Activated T-cell treated with anti-CD3 and anti-CD28 coated beads for 1 hour (primary cell): ENCODE measurements around the gene SERTAD2.

ENCODE experiments used
- DNase-seq: peaks from one replicate; pipeline ENCODE4 v3.0.0-alpha.2; 2020; ENCODE audit warnings: low read depth

Gene SERTAD2

DNA sequence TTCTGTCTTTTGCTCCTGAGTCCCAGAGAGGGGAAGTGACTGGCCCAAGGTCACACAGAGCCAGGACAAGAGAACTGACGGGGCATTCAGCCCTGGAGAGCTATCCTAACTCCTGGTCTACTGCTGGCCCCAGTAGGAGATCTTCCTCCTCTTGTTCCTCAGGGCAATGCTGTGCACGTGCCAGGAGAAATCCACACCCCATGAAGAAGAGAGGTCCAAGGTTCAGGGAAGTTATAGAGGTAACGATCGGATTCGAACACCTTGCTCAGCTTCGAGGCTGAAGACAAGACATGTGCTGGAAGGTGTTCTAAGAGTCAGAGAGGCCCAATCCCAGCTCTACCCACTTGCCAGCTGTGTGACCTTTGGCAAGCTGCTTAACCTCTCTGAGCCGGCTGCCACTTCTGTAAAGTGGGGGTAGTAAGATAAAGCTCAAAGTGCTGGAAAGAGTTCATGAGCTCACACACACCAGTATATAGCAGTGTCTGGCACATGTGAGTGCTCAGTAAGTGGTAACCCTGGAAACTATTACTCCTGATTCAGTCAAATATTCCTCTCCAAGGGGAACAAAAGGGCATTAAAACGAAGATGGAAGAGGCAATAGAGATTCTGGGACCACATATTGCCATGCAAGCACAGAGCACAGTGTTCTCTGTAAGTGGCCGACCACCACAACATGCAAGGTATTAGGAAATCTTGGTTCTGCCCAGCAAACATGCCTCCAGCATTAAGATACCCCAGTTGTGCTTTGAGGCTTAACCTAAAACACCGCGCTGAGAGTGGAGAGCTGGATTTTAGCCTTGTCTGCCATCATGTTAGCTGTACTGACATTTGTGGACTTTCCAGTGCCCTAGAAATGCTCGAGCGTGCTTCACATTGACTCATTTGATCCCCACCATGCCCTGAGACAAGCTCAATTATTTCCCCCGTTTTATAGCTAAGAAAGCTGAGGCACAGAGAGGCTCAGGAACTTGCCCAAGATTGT, 25.6 kb downstream of the SERTAD2 start:
- no peak for DNase-seq

DNA sequence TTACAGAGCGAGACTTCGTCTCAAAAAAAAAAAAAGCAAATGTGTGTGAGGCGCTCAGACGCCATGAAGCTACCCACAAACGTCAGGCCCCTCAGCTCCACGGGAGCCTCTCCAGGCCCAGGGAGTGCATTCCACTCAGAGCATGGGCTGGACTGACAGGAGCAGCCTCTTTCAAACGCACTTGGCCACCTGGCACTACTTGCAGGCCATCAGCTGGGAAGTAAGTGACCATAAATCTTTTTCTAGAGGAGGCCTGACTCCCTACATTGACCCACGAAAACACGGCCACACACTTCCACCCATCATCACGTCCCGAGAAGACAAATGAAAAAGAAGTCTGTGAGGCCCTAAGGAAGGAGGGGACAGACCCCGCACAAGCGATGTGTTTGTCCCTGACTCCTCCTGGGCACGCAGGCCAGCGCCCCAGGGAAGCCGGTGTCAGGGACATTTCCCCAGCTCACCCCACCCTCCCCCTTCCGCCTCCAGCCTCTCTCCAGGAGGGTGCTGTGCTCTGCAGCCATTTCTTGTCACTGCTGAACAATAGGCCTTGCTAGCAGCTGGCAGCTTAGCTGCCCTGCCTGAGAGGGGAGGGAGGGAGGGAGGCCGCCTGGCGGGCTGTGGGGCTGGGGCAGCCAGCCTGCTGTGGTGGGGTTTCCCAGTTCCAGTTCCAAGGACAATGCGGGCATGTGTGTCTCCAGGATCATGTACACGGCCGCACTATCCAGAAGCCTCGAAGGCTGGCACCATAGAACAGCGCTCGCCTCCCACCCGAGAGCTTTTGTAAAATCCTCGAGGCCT, 26.6 kb downstream of the SERTAD2 start:
- DNase-seq: no peak

DNA sequence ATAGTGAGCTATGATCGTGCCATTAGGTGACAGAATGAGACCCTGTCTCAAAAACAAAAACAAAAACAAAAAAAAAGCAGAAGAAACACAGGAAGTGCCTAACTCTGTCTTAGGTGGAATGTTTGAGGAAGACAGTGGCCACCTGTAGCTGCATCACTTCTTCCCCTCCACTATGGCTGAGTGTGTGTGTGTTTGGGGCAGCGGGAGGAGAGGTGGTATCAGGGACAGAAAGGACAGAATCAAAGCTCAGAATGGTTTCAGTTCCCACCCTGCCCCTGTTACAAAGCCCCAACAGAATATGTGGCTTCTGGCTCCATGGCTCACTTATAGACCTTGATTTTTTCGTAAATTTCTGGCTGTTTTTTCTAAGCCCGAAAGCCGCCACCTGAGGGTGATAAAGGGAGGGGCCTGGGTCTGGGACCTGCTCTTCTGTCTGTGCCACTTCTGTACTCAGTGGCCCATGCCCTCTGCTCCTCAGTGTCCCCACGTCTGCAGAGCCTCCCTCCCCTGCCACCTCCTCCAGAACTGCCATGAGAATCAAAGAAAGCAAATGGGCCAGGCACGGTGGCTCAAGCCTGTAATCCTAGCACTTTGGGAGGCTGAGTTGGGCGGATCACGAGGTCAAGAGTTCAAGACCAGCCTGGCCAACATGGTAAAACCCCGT, 27.4 kb downstream of the SERTAD2 start:
- DNase-seq: no peak

DNA sequence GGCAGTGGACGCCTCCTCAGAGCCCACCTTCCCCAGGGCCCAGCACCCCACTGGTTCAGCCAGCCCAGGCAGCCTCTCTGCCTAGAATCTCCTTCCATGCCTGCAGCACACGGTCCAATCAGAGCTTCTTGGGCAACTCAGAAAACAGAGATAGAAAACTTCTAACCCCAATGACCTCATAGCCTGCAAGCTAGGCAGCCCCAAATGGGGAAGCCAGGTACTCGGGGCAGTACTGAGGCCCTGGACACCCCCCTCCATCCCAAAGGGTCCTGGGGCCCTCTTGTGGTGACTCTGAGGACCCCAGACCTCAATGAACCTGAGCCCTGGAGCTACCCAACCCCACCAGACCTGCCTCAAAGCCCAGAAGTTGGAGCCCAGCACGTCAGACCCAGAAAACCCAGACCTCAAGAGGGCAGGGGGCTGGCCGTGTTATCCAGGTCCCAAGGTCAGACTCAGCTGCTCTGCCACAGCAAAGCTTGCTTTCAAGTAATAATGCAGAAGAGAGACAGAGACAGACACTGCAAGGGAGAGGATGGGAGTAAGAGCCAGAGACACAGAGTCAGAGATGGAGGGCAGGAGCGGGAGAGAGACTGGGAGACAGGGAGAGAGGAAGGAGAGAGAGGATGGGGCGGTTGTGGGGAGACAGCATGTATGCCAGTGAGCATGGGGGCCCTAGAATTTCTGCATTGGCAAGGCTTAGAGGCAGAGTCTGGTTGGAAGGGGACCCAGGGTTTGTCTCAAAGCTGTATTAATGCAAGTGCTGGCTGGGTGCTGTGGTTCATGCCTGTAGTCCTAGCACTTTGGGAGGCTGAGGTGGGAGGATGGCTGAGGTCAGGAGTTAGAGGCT, 28.2 kb downstream of the SERTAD2 start:
- DNase-seq: no peak

DNA sequence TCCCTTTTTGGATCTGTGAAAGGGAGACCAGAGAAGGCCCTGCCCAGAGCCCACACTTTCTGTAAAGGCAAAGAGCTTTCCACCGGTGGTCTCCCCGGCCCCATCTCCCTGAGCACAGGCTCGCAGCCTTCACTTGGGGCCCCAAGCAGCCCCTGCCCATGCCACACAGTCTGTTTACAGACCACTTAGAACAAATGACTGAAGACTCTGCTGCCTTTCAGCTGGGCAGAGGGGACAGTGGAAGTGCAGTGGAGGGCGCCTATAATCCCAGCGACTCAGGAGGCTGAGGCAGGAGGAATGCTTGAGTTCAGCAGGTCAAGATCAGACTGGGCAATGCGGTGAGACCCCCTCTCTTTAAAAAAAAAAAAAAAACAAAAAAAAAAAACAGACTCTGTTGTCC, 28.9 kb downstream of the SERTAD2 start:
- no peak for DNase-seq

DNA sequence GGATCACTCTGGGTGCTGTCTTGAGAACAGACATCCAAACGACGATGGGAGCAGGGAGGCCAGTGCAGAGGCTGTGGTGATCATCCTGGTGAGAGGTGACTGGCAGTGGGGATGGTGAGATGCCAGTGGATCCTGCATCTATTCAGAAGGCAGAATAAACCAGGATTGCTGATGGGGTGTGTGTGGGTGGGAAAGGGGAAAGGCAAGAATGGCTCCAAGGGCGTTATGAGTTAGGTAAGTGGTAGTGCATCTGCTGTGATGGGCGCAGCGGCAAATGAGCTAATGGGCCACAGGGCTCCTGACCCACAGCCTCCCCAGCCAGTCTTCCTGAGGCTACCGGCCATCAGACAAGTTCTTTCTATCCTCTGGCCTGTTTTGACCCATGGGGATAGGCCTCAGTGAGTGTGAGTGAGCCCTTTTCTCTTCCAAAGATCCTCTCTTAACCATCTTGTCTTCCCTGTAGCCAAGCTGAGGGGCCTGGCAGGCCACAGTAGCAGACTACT, 29.6 kb downstream of the SERTAD2 start:
- DNase-seq: no peak

DNA sequence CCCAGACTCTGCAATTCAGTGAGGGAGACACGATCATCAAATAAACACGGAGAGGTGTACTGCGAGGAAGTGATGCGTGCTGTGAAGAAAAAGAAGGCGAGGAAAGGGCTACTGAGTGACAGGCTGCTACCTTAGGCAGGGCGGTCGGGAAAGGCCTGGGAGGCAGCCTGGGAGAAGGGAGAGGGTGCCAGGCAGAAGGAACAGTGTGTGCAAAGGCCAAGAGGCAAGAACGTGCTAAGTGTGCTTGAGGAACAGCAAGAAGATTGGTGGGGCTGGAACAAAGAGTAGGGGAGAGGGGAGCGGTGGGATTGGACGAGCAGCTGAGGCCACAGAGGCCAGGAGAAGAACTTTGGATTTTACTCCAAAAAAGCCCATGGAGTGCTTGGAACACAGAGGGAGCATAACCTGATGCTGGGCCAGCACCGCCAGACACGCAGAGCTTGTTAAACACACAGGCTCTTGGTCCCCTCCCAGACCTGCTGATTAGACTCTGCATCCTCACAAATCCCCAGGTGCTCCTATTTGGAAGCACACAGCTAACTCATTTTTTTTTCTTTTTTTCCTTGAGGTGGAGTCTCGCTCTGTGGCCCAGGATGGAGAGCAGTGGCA, 30.4 kb downstream of the SERTAD2 start:
- DNase-seq: no peak

DNA sequence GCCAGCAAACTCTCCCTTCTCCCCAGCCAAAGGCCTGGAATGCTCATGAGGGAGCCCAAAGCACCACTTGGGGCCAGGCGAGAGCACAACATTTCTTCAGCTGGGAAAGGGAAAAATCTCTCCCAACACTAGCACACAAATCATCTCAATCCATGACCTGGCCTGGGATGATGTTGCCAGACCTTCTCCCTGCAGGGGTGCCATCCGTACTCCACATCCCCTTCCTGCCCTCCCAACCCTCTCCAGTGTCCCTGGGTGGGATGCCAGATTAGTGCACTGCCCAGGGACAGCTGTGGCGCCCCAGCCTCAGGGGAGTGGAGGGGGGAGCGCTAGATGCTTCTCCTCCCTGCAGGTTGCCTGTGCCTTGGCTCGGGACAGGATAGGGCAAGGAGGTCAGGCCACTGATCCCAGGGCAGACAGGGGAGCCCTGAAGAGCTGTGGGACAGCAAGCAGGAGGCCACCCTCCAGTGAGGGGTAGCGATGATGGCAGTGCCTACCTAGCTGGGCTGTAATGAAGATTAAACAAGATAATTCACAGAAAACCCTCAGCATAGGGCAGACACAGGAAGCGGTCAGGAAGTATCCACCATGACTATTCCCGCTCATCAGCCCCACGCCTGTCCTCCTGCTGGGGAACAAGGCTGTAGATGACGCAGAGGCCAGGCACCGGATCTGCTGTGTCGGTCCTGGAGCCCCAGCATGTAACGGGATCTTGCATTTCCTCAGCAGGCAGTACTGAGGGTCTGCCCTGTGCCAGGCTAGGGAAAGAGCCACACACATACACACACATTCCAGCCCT, 31.1 kb downstream of the SERTAD2 start:
- DNase-seq: no peak

DNA sequence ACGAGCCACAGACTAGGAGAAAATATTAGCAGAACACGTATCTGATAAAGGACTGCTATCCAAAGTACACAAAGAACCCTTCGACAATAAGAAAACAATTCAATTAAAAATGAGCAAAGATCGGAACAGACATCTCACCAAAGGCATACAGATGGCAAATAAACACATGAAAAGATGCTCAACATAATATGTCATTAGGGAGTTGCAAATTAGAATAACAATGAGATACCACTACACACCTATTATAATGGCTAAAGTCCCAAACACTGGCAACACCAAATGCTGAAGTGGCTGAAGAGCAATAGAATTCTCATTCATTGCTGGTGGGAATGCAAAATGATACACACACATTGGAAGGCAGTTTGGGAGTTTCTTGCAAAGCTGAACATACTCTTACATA, 33.1 kb downstream of the SERTAD2 start:
- DNase-seq: no peak

DNA sequence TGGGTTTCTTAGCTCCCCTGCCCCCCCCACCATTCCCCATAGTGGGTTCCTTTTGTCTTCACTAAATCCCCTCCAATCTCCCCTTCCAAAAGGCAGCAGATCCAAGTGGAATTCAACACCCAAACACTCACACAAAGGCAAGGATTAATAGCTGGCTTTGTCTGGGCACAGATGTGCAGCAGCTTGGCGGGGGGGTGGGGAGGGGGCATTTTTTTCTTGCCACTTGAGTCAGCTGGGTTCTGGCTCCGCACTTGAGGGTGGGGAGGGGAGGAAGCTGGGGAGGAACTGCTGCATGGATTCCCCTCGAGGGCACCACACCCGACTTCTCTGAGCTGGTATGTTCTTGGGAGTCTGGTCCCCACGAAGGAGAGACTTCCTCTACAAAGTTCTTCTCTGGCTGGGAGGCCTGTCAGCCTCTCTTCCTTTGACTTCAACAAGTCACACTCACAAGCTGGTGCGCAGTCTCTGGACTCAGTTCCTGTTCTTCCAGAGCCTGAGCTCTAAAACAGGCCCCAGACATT, 36.0 kb downstream of the SERTAD2 start:
- no peak for DNase-seq

DNA sequence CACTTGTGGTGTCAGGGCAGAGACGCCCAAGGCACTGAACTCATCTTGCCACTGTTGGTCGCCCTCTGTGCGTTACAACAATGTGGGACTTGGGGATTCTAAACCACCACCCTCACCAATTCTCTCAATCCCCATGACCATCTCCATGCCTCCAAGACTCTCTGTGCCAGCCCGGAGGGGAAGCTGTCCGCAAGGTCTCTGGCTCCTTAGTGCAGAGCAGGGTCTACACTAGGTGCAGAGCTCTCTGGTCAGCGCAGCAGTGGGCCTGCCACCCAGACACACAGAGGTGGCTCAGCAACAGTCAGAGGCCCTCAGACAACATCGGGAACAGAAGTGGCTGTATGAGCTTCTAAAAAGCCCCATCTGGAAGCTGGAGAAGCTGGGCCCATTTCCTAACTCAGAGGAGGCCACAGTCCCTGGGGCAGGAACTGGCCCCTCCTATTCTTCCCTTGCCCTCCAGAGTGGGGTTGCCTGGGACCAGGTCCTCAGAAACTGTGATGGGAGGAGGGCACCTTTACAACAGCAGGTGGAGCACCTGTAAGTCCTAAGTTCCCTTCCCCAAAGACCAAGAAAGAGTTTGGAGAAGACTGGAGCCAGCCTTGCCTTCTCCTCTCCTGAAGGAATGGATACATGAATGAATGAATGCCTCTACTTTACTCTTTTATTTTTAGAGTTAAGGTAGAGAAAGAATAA, 37.7 kb downstream of the SERTAD2 start:
- DNase-seq: no peak

DNA sequence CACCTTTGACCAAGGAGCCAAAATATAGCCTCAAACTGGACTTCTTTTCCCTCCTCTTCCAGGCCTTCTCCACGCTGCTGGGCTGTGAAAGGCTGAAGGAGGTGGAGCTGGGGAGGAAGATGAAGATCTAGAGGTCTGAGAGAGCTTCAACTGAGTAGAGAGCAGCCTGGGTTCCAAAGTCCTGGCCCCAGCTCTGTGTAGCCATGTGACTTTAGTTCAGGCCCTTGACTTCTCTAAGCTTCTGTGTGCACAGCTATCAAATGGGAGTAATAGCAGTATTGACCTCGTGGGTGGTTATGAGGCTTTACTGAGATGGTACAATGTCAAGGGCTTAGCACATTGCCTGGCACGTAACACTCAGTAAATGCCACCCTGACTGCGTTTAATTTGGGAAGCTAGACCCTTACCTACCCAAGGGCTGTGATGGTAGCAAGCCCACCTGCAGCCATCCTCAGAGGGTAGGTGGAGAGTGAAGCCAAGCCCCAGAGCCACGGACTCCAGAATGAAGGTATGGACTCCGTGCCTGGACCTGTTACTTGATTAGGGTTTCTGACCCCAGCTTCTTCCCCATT, 38.4 kb downstream of the SERTAD2 start:
- no peak for DNase-seq

DNA sequence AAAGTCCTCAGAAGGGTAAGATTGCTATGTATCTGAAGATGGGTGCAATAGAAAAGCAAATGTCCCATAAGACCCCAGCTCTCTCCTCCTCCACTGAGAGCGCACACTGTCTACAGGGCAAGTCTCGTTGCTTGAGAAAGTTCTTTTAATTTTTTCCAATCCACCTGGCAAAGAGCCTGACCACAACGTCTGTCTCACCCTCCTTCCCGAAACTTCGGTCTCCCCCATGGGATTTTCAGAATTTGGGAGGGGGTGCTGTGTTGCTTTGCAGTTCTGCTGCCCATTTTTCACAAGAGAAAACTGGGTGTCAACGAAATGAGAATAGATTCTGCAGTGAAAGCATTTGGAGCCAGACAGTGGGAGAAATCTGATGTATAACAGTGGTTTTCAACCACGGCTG, 40.4 kb downstream of the SERTAD2 start:
- no peak for DNase-seq

DNA sequence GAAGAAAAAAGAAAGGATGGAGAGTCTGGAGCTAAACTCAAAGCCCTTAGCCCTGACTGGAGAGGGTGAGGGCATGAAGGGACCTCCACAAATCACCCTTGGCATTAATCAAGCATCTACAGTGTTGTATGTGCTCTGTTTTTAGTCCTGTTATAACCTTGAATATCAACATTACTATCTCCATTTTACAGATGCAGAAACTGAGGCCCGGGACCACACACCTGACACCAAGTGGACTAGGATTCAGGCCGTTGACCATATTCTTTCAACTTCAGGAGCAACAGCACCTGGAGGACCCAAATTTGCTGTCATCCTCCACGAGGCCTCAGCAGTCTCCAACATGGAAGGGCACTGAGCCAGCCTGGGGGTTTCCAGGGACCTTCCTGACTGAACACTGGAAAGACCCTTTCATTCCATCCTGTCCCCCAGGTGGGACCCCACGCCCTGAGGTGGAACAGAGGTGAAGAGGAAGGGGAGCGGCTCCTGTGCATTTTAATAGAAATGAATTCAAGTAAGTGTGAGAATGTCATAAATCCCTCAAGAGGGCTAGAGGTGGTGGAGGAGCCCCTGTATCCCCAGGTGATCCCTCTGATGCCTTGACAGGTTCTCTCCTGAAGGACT, 41.0 kb downstream of the SERTAD2 start:
- no peak for DNase-seq

DNA sequence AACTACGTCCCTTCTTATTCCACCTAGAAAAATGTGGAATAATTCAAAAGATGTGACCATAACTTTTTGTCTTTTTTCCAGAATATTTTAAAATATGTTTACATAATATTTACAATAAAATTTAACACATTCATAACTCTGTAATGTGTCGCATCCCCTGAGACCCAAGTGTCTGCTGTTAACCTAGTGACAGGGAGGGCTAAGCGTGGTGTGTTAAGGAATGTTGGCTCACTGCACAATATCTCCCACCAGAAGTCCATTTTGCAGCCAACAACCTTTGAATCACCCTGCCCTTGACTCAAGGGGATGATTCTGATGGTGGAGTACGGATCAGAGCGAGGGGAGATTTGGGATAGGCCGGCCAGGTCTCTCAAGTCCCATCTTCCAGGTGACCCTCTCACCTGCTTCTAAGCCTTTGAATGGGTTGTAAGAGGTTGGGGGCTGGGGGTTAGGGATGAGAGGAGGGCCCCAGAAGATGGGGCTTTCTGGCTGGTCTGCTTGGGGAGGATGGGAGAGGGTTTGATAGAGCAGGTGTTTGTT, 43.3 kb downstream of the SERTAD2 start:
- no peak for DNase-seq

DNA sequence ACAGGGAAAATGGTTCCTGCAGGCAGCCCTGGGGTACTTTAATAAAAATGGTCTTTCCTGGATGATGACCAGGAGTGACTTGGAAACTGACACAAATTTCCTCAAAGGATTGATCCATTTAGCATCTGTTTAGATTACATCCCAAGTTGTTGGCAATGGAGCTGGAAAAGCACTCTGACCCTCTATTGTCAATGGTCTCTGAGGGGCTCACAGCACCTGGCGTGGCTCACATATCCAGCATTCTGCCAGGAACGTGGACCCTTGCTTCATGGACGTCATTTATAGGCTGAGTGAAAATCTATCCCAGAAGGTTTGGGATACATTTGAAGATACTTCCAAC, 43.8 kb downstream of the SERTAD2 start:
- DNase-seq: no peak

DNA sequence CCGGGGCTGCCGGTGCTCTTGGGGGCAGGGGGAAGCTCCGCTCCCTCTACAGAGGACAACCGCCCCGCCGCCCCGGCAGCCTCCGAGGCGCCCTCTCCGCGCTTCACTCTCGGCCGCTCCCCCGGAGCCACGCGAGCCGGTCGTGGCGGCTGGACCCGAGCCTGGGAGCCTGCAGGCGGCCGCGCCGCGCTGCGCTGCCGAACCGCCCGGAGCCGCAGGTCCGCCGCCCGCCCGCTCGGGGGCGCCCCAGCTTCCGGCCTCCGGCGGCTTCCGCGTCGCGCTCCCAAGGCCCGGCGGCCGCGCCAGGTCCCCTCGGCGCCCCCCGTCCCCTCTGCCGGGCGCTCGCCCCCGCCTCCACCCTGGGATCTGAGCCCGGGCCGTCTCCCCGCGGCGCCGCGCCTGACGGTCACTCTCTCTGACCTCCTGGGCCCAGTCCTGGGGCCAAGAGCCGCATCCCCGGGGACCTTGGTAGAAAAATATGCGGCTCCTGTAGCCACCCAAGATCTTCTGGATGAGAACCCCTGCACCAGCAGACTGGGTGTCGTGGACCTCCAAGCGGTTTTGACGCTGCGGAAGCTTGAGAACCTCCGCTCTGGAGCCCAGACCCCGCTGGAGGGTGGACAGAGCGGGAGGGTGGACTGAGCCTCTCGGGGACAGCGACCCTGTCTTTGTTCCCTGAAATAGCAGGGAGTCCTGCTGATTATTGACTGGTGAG, 44.3 kb downstream of the SERTAD2 start:
- DNase-seq: peak; percentile 51

DNA sequence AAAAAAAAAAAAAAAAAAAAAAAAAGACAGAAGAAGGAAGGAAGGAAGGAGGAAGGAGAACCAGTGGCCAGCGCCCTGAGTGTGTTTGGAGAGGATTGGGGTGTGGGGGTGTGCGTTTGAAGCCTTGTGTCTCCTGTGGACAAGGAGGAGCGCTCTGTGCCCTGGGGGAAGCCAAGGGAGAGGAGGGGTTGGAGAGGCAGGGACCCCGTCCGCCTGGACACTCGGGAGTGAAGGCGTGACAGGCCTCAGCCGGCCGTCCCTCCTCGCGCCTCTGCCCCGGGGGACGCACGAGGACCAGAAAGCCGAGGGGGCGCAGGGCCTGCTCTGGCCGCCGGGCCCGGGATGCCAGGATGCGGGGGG, 44.9 kb downstream of the SERTAD2 start:
- no peak for DNase-seq
